GM19099 (cell line): ENCODE measurements around the gene ANKRD33B.

Source experiments
- POLR2A ChIP-seq: IDR thresholded peaks from 3 replicates; pipeline ENCODE4 v1.6.1; 2011; ENCODE audit warnings: low read depth; ENCODE audit not compliant: insufficient read length; ENCODE audit errors: extremely low read depth

The ANKRD33B gene

GRCh38 chr5:10671041-10672008 is 107.5 kb downstream of the ANKRD33B start:
- no peak for TF ChIP-seq POLR2A

DNA sequence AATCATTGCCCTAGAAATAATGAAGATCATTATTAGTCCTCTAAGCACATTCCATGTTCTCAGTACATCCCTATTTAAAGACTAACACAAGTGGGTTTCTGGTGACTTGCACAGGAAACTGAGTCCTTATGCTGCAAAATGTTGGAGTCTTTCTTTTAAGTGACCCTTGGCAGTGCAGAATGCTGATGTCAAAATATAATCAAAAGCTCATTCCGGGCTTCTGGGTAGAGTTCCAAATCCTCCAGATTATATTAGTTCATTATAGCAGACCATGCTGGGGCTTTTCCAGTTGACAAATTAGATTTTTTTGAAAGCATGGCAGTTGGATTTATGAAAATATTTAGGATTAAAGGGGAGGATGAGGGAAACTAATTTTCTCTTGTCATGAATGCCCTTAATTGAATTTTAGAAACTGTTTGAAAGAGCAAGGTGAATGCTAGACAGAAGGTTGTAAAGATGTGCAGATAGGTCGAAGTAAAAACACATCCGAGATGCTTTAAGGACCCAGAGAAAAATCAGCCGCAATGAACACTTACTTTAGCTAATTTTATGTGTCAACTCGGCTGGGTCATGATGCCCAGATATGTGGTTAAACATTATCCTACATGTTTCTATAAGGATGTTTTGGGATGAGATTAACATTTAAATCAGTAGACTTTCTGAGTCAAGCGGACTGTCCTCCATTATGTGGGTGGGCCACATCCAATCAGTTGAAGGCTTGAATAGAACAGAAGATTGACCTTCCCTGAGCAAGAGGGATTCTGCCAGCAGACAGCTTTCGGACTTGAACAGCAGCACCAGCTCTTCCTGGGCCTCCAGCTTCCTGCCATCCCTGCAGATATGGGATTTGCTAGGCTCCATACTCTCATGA is 108.5 kb downstream of the ANKRD33B start:
- TF ChIP-seq POLR2A: no peak

DNA sequence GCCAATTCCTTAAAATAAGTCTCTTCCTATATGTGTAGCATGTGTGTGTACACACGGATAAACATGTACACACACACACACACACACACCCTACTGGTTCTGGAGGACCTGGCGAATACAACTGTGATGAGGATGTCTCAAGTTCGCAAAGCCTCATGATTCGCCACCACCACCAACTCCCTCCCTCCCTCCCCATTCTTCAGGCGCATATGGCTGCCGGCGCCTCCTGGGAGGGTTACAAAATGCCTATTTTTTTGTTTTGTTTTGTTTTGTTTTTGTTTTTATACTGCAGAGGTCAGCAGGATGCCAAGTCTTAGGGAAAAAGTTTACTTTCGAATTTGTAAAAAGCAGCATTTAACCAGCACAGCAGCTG is 109.1 kb downstream of the ANKRD33B start:
- no peak for TF ChIP-seq POLR2A

GRCh38 chr5:10673407-10673806 is 109.5 kb downstream of the ANKRD33B start:
- TF ChIP-seq POLR2A: no peak

DNA sequence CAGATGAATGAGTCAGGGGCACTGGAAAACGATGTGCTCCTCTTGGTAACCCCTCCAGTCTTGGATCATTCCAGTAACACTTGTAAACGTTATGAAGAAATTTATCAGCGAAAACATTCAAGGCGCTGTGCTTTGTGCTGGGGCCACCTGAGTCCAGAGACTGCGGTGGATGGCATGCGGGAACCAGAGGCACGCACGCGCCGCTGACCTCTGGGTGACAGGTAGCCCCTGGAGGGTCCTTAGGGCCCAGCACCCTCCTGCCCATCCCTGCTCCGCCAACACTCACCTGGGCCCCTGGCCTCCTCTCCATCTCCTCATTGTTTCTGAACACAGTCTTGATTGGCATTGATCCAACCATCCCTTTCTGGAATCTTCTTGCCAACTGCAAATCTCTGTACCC is 110.2 kb downstream of the ANKRD33B start:
- TF ChIP-seq POLR2A: no peak

- no peak for TF ChIP-seq POLR2A
Measured at GRCh38 chr5:10674582-10674981, 110.7 kb downstream of the ANKRD33B start.

GRCh38 chr5:10675177-10675700 is 111.4 kb downstream of the ANKRD33B start:
- no peak for TF ChIP-seq POLR2A

DNA sequence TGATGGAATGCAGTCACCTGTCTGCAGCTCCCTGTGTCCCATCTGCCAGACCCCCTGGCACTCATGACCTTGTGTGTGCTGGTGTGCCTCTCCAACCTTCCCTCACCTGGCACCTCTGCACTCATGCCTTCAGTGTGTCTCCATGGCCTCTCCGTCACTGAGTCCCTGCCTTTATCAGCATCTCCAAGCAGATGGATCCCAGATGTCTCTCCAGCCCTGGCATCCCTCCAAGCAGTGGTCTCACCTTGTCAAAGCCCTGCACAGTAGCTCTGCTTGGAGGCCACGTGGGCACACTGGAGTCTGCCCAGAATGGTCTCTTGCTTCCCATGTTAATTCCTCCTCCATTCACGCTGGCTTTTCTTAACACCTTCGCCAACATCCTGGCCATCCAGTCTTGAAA is 112.4 kb downstream of the ANKRD33B start:
- no peak for TF ChIP-seq POLR2A

DNA sequence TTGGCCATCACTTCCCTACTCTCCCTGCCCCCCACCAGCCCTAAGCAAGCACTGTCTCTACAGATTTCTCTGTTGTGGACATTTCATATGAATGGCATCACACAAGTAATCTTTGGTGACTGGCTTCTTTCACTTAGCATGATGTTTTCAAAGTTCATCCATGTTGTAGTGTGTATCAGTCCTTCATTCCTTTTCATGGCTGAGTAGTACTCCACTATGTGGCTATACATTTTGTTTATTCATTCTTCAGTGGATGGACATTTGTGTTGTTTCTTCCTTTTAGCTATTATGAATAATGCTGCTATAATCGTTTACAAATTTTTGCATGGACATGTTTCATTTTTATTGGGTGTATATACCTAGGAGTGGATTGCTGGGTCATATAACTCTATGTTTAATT is 113.1 kb downstream of the ANKRD33B start:
- TF ChIP-seq POLR2A: no peak

GRCh38 chr5:10677533-10677932 is 113.7 kb downstream of the ANKRD33B start:
- no peak for TF ChIP-seq POLR2A

DNA sequence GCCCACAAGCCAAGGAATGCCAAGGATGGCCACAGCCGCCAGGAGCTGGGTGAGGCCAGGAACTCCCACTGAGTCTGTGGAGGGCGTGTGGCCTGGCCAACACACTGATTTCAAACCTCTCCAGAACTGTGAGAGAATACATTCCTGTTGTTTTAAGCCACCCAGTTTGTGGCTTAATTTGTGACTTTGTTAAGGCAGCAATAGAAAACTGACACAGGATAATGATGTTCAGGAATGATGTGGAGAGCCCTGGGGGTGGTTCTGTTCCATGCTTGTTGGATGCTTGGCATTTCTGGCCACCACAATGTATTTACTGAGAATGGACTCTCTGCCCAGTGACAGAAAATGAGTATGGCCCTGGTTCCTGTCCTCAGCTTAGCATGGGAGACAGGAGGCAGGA is 114.4 kb downstream of the ANKRD33B start:
- TF ChIP-seq POLR2A: no peak

DNA sequence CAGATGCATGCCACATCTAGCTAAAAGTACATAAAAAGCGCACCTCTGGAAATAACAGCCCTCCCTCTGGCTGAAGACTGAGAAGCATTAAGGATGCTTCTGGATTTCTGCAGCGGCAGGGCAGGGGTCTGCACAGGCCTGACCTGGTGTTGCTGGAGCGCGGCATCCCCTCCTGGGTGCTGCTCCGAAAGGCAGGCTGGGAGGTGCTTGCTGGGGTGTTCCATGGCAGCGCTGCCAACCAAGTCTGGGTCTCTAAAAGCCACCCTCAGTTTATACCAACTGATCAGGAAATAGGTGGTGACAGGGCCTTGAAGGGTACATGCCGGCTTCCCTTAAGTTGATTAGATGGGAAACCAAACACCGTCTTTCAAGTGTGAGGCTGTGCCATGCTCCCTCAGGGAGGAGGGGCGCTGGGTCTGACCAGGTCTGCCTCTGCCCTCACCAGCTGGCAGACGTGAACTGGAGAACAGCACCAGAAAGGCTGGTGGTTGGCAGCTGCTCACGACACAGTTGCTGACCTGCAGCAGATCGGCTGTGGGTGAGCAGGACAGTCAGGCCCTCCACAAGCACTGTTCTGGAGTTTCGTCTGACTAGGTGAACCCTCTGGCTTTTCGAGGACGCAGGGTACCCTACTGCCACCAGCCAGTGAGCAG is 115.6 kb downstream of the ANKRD33B start:
- no peak for TF ChIP-seq POLR2A

GRCh38 chr5:10680876-10681481 is 117.1 kb downstream of the ANKRD33B start:
- TF ChIP-seq POLR2A: no peak

DNA sequence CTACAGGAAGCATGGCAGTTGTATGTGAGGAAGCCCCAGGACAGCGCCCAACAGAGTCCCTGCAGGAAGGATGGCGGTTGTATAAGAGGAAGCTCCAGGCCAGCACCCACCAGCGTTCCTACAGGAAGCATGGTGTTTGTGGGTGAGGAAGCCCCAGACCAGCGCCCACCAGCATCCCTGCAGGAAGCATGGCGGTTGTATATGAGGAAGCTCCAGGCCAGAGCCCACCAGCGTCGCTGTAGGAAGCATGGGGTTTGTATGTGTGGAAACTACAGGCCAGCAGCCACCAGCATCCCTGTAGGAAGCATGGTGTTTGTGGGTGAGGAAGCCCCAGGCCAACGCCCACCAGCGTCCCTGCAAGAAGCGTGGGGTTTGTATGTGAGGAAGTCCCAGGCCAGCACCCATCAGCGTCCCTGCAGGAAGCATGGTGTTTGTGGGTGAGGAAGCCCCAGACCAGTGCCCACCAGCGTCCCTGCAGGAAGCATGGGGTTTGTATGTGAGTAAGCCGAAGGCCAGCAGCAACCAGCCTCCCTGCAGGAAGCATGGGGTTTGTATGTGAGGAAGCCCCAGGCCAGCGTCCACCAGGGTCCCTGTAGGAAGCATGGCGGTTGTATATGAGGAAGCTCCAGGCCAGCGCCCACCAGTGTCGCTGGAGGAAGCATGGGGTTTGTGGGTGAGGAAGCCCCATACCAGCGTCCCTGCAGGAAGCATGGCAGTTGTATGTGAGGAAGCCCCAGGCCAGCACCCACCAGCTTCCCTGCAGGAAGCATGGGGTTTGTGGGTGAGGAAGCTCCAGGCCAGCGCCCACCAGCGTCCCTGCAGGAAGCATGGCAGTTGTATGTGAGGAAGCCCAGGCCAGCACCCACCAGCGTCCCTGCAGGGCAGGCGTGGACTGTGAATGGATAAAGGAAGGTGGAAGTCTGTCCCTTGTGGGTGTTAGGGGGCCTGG is 118.1 kb downstream of the ANKRD33B start:
- no peak for TF ChIP-seq POLR2A
